AG04449 (cell line): ENCODE data around the gene OXLD1.

ENCODE experiments used
- CTCF ChIA-PET: fragments of 350-600 bp; formaldehyde crosslinking; extraction: SDS; loops from one replicate; lab custom pipeline; 2021; ENCODE audit warnings: antibody characterized with exemption; lab: Yijun Ruan, JAX
- POLR2A ChIA-PET: fragments of 400-600, 350-600 bp; formaldehyde crosslinking; extraction: SDS; loops from one replicate; lab custom pipeline; 2020; ENCODE audit warnings: antibody characterized with exemption, inconsistent platforms; lab: Yijun Ruan, JAX
- DNase-seq: peaks from one replicate; pipeline ENCODE4 v3.0.0-alpha.2; 2010; ENCODE audit warnings: low read depth, low spot score
- H3K4me3 ChIP-seq: 2 replicates; pipeline ENCODE4 v1.5.1; 2011; ENCODE audit warnings: low read depth, mild to moderate bottlenecking, control low read depth, low read length
- TF ChIP-seq, protein P1 (sequence below): IDR thresholded peaks from one replicate; pipeline ENCODE4 v1.5.1; 2011; ENCODE audit warnings: mild to moderate bottlenecking, moderate library complexity, low read length, control low read depth, inconsistent platforms; ENCODE audit not compliant: insufficient read depth; ENCODE audit errors: missing control alignments

OXLD1 gene

DNA sequence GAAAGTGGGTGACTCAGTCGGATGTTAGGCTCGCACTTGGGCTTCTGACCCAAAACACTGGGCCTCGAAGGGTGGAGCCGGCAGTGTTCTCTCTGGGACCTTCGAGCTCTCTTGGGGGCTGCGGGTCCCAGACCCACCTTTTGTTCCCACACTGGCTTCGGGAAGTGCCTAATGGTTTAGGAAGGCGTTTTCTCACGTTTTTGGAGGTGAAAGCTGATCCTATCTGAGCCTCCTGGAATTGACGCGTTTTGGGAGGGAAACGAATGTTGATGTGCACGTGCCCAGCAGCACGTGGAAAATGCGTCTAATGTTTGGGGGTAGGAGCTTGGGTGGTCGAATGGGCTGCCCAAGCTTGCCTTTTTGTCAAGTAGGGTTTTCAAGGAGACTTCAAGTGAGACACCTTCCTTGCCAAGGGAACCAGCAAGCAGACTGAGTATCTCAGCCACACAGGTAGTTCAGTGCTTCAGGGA lies 18.1 kb upstream of the OXLD1 start:
- peak overlapping the region; percentile 73 for H3K4me3 ChIP-seq
- ChIA-PET POLR2A (interaction anchor here (1.1 to 3.6 kb wide), 9 partner anchors 9 to 181 kb away, joined by 3 to 26 read pairs (median 5); partner anchors contain the start of genes CCDC137, FAAP100, MRPL12 and NPLOC4), CTCF (interaction anchor here (1.2 to 2.6 kb wide), 5 partner anchors 8 to 25 kb away, joined by 3 to 9 read pairs (median 3); no protein-coding TSS in a partner anchor)
- TF ChIP-seq, protein P1, sequence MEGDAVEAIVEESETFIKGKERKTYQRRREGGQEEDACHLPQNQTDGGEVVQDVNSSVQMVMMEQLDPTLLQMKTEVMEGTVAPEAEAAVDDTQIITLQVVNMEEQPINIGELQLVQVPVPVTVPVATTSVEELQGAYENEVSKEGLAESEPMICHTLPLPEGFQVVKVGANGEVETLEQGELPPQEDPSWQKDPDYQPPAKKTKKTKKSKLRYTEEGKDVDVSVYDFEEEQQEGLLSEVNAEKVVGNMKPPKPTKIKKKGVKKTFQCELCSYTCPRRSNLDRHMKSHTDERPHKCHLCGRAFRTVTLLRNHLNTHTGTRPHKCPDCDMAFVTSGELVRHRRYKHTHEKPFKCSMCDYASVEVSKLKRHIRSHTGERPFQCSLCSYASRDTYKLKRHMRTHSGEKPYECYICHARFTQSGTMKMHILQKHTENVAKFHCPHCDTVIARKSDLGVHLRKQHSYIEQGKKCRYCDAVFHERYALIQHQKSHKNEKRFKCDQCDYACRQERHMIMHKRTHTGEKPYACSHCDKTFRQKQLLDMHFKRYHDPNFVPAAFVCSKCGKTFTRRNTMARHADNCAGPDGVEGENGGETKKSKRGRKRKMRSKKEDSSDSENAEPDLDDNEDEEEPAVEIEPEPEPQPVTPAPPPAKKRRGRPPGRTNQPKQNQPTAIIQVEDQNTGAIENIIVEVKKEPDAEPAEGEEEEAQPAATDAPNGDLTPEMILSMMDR: no peak
- peak; percentile 24 for DNase-seq

DNA sequence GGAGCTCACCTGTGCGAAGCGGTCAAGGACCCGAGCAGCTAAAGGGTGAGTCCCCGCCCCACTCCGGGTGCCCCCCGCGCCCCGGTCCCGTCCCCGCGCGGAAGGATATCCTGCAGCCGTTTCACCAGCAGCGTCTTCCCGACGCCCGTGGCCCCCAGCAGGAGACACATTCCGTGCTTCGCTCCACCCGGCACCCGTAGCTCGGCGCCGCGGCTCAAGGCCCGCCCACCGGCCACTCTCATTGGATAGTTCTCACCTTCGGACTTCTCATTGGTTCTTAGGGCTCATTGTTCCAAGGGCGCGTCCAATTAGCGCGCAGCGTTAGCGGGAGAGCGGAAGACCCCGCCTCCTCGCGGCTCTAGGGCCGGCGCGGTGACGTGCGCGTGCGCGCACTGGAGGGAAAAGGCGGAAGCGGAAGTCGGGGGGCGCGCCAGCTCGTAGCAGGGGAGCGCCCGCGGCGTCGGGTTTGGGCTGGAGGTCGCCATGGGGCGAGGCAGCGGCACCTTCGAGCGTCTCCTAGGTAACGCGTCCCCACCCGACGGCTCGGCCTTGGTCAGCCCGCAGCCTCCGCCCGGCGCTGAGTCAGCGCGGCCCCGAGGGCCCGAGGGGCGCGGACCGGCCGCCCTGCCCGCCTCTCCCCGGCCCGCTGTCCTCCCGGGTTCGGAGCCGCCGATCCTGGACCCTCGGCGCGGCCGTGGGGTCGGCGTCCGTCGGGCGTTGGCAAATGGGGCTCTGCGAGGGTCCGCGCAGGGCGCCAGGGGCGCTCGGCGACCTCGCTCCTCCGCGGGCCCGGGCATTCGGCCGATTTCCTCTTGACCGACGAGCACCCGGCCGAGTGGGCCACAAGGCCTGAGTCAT lies 17.4 kb upstream of the OXLD1 start, which contains the start of the genes ARL16 and HGS:
TSS of gene ARL16 (minus strand) at position 214 of the 858 bp plus-strand sequence. CDS start at position 170, 44 bp downstream.
TSS of gene HGS (plus strand) at position 428 of the 858 bp plus-strand sequence. CDS start at position 484, 56 bp downstream.
- TF ChIP-seq, protein P1: no peak
- CTCF ChIA-PET: interaction anchor here (1.2 to 2.6 kb wide), 8 partner anchors 8 to 83 kb away, joined by 3 to 9 read pairs (median 4); no protein-coding TSS in a partner anchor
- peak within 1 kb of the TSS; percentile 89 for H3K4me3 ChIP-seq
- POLR2A ChIA-PET: interaction anchor here (0.7 to 3.6 kb wide), 15 partner anchors 8 to 182 kb away, joined by 3 to 26 read pairs (median 3); partner anchors contain the start of genes ACTG1, CCDC137, FAAP100 and MRPL12
- peak; percentile 96 for DNase-seq

DNA sequence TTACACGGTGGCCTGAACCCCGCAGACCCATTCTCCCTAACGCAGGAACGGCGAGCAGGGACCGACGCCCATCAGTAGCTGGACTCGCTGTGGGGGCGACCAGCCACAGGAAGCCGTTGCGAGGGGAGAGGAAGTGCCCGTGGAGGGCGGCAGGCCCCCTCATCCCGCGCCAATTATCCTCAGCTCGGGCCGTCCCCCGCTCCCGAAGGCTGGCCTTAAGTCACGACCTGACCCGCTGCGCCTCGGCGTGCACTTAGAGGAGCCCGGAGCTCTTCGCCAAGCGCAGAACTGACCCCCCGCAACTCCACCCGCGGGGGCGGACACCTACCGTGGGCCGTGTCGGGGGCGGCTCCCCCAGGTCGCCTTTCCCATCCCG lies 16.8 kb upstream of the OXLD1 start:
- TF ChIP-seq, protein P1: no peak
- no peak for DNase-seq
- peak overlapping the region; percentile 89 for H3K4me3 ChIP-seq
- CTCF ChIA-PET: interaction anchor here (1.2 to 2.6 kb wide), 5 partner anchors 9 to 82 kb away, joined by 3 to 7 read pairs (median 4); no protein-coding TSS in a partner anchor
- POLR2A ChIA-PET: interaction anchor here (0.7 to 3.6 kb wide), 11 partner anchors 9 to 182 kb away, joined by 3 to 26 read pairs (median 3); partner anchors contain the start of genes ACTG1, CCDC137, MRPL12 and OXLD1

DNA sequence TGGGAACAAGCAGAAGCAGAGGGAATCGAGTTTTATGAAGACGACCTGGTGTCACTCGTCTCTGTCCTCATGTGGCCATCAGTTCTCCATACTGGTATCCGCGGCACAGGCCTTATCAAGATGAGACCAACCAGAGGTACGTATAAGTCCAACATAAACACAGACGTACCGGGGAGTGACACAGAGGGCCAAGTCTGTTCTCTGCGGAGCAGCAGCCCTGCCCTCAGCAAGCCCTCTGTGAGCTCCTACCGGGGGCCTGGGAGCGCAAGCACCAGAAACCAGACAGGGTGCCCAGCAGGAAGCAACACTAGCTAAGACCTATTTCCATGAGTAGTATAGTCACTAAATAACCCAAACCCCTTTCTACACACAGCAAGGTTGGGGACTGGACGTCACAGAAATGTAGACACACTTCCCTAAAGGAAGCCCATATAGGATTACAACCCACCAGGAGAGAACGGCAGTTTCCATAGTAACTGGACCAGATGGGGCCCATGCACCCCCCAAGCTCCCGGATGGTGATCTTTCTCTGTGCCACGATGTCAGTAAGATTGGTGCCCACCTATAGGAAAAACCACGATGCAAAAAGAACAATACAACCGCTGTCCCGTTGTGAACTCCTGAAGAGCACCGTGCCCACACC lies 16.3 kb upstream of the OXLD1 start:
- POLR2A ChIA-PET: interaction anchor here (1.2 to 3.6 kb wide), 3 partner anchors 20 to 170 kb away, joined by 3 to 26 read pairs (median 3); partner anchors contain the start of genes ACTG1 and MRPL12
- H3K4me3 ChIP-seq: peak overlapping the region; percentile 89
- no peak for DNase-seq
- TF ChIP-seq, protein P1: no peak
- CTCF ChIA-PET: interaction anchor here (1.3 to 2.6 kb wide), 4 partner anchors 8 to 81 kb away, joined by 3 to 7 read pairs (median 4); no protein-coding TSS in a partner anchor

DNA sequence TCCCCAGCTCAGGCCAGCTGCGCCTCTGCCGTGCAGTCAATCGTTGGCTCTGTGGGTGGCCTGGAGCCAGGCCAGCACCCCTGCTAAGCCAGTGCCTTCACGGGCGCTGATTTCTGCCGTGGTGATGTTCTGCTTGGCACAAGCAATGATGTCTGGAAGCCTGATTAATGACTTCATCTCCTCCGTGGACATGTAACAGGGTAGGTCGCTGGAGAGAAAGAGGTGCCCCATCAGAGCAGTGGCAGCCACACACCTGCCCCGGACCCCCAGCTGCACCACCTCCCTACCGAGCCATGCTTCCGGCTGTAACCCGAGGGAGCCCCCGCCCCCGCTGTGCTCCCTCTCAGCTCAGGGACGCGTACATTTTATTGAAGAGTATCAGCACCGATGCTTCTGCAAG lies 15.3 kb upstream of the OXLD1 start:
- DNase-seq: no peak
- TF ChIP-seq, protein P1: no peak
- ChIA-PET CTCF (interaction anchor here (2.6 kb wide), 1 partner anchor 9 kb away, joined by 7 read pairs; no protein-coding TSS in a partner anchor), POLR2A (no interaction called here)
- H3K4me3 ChIP-seq: peak overlapping the region; percentile 12
